Endothelial cell of umbilical vein (primary cell): ENCODE data around the gene KAT2B.

ENCODE experiments used
- CTCF ChIP-seq, 2 donors: IDR thresholded peaks; 1 replicate in 1 of 2; 2 replicates in 1 of 2; pipeline ENCODE4 v1.5.1; 2011; ENCODE audit warnings: low read length in 2 of 2, mild to moderate bottlenecking in 2 of 2, moderate library complexity in 2 of 2, control low read depth in 1 of 2, inconsistent platforms in 1 of 2, low read depth in 1 of 2; ENCODE audit not compliant: insufficient read depth in 1 of 2; ENCODE audit errors: extremely low read depth in 1 of 2
- EZH2 ChIP-seq: IDR thresholded peaks from 2 replicates; pipeline ENCODE4 v1.6.1; 2012; ENCODE audit warnings: borderline replicate concordance, low read depth, mild to moderate bottlenecking, moderate library complexity, low read length, inconsistent platforms; ENCODE audit not compliant: severe bottlenecking
- FOS ChIP-seq: IDR thresholded peaks from 2 replicates; pipeline ENCODE4 v1.6.1; 2011; ENCODE audit warnings: mild to moderate bottlenecking, low read length, moderate library complexity, borderline replicate concordance; ENCODE audit not compliant: insufficient read depth
- JUN ChIP-seq: IDR thresholded peaks from 2 replicates; pipeline ENCODE4 v1.6.1; 2011; ENCODE audit warnings: borderline replicate concordance, low read depth; ENCODE audit not compliant: insufficient read length, insufficient read depth
- MAX ChIP-seq: IDR thresholded peaks from 2 replicates; pipeline ENCODE4 v1.6.1; 2011; ENCODE audit not compliant: insufficient read depth, insufficient read length
- MYC ChIP-seq: IDR thresholded peaks from one replicate; pipeline ENCODE4 v1.6.1; 2011; ENCODE audit warnings: mild to moderate bottlenecking, low read depth, low read length
- POLR2A ChIP-seq: IDR thresholded peaks from 2 replicates; pipeline ENCODE4 v1.6.1; 2012; ENCODE audit warnings: low read depth, mild to moderate bottlenecking, control low read depth, low read length
- POLR2AphosphoS5 ChIP-seq: IDR thresholded peaks from 2 replicates; pipeline ENCODE4 v1.6.1; 2012; ENCODE audit warnings: low read depth, mild to moderate bottlenecking, control low read depth, low read length, moderate library complexity; ENCODE audit not compliant: insufficient read depth

GRCh38 chr3:20083953-20084352 lies 43.7 kb downstream of the KAT2B start:
- TF ChIP-seq EZH2 (no peak), CTCF (IDR thresholded peaks at IDR 0.05; ENCODE audit: extremely low read depth in 1 of 2, insufficient read depth in 1 of 2, low read depth in 1 of 2, low read length in 2 of 2) (no peak), FOS (no peak), POLR2AphosphoS5 (no peak), POLR2A (no peak), MAX (no peak), MYC (no peak), JUN (no peak)
